GM19452 (cell line): ENCODE results near the gene CLEC17A.
"Not testable (repeated sequence)": the region's sequence is repeated elsewhere in the genome, so short reads cannot be mapped to it uniquely, and the experiment has no call there.

Experiments
- ATAC-seq: cut with Tn5 transposase; IDR thresholded peaks from one replicate; pipeline ENCODE4 v1.9.1; 2021; ENCODE audit not compliant: unreplicated experiment

CLEC17A gene

GRCh38 chr19:14582894-14583340 is at the start of gene CLEC17A:
CLEC17A (plus strand) TSS chr19:14583084; CDS start chr19:14583161, 77 bp downstream.
- ATAC-seq = no peak

DNA sequence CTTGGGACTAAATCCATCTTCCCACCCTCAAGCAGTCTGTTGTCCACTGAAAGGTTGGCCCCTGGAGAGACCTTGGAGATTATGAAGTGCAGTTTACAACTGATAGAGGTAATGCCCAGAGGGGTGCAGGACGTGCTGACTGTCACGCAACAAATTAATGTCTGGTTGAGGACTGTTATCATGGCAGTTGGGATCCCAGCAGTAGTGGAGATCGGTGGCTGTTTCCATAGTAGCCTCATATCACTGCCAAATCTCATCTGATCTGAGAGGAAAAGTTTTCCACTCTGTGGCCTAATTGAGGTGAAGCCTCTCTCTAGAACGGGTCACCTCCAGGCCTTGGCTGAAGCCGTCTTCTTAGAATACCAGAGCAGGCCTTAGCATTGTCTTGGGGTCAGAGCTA is 49.4 kb upstream of the CLEC17A start:
- ATAC-seq = no peak

- ATAC-seq = no peak
Measured at GRCh38 chr19:14536926-14537692, 45.8 kb upstream of the CLEC17A start.

- no peak for ATAC-seq
Measured at GRCh38 chr19:14540741-14541525, 42.0 kb upstream of the CLEC17A start.

DNA sequence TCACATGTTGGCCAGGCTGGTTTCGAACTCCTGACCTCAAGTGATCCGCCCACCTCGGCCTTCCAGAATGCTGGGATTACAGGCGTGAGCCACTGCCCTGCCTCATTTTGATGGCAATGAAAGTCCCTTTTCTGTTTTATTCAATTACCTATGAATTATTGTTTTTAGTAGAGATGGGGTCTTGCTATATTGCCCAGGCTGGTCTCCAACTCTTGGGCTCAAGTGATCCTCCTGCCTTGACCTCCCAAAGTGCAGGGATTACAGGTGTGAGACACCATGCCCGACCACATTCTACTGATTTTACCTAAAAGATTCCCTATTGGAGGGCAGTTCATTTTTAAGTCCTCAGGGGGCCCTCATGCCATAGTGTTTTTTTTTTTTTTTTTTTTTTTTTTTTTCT is 40.9 kb upstream of the CLEC17A start:
- ATAC-seq = not testable (repeated sequence)

- ATAC-seq = no peak
Measured at GRCh38 chr19:14542711-14543328, 40.1 kb upstream of the CLEC17A start.

DNA sequence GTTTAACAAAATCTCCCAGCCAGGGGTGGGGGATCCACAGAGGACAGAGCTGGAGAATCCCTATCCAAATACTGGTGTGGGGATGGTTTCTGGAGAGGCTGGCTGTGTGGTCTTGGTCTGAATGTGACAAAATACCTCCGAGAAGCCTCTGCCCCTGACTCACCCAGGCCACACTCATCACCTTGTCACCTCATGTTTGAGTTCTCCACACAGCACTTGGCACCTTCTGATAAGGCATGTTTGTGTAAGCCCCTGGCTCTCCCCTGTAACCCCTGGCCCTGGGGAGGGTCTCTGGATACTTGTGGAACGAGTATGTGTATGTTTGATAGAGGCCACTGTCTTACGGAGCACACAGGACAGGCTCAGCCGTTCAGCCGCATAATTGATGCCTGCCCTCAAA is 38.8 kb upstream of the CLEC17A start:
- ATAC-seq = no peak

DNA sequence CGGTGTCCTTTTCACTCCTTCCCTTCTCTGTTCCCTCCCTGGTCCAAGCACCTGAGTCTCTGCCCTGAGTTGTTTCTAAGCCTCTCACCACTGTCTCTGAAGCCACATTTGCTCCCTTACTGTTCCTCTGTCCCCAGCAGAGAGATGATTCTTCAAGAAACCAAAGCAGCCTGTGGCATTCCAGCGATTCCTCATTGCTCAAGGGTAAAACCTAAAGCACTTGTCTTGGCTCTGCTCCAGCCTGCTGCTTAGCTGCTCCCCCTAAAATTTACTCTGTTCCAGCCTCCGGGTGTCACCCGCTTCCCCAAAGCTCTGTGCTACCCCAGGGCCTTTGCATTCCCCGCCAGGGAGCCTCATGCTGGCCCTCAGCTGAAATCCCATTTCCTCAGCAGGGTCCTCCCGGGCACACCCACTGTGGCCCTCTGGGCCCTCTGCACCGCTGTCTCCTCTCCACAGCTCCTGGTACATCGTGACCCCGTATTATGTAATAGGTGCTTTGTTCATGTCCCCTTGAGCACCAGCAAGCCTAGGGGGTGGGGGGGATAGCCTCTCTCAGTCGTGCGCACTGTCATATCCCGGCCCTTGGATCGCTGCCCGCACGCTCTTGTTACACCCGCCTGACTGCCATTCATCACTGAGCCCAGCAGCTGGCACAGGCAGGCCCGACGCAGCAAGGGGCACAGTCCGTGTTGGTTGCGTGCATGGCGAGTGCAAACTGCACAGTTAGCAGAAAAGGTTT is 37.7 kb upstream of the CLEC17A start:
- ATAC-seq = no peak

GRCh38 chr19:14545716-14546082 is 37.2 kb upstream of the CLEC17A start:
- ATAC-seq = no peak

- no peak for ATAC-seq
Measured at GRCh38 chr19:14550201-14550754, 32.6 kb upstream of the CLEC17A start.

DNA sequence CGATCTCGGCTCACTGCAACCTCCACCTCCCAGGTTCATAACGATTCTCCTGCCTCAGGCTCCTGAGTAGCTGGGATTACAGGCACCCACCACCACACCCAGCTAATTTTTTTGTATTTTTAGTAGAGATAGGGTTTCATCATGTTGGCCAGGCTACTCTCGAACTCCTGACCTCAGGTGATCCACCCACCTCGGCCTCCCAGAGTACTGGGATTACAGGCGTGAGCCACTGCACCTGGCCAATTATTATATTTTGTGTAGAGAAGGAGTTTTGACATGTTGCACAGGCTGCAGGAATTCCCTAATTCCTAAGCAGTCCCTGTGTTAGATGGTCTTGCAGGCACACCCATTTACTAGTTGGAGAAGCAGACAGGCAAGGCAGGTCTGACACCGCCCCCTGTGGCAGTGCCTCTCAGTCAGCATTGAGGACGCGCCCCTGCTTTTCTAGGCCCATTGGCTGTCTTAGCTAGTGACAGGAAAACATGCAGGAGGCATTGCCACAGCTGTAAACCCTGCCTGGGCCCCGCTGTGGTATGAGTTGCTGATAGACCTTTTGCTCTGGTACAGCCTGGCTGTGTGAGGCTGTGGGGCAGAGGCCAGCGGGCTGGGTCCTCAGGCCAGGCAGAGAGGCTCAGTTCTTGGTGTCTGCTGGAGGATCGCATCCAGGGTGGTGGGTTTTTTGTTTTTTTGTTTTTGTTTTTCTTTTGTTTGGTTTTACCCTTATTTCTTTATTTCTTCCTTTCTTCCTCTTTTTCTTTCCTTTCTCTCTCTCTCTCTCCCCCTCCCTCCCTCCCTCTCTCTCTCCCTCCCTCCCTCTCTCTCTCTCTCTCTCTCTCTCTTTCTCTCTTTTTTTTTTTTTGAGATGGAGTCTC is 31.5 kb upstream of the CLEC17A start:
- ATAC-seq = not testable (repeated sequence)

GRCh38 chr19:14552006-14552360 is 30.9 kb upstream of the CLEC17A start:
- not testable (repeated sequence) for ATAC-seq

DNA sequence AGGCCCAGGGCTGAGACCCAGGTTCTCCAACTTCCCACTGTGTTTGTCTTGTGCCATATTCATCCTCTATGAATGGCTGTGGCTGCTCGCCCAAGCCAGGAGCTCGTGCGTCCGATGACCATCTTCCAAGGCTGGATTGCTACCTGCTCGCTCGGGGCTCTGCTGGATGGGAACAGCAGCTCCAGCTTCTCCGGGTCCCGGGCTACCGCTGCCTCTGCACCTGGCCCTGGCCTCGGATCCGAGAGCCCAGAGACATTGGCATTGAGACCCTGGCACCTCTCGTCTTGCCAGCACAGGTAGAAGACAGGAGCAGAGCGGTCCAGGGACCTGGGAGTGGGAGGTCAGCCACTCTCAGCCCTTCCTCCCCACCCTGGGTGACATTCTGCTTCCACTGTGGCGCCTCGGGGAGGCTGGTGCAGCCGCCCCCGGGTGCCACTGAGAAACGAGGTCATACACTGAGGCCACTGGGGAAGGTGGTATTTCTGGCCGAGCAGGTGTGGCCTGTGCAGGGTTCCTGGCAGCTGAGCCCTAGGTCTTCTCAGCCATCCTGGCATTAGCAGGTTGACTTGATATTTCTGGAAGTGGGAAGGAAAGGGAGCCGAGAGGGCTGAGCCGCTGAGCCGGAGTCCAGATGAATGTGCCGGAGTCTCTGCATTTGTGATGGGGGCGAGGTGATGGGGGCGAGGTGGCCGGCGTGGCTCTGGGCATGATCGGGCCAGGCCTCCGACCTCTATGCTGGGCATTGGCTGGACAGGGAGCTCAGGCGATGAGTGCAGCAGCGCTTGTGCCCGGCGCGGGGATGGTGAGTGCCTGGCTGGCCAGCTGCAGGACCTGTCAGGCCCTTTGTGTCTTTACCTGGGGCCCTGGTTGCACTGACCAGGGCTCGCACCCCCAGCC is 29.6 kb upstream of the CLEC17A start:
- no peak for ATAC-seq

DNA sequence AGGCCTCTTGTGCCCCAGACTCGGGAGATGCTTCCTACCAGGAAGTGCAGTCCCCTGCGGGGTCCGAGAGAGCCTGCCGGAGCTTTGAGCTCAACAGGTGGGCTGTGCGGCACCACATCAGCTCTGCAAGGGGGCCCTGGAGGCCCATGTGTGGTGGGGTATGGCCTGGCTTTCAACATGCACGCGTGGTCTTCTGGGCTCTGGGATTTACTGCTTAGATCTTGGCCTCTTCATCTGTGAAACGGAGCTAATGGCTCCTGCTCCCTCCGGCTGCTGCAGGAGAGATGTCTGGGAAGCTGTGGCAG is 29.0 kb upstream of the CLEC17A start:
- no peak for ATAC-seq

DNA sequence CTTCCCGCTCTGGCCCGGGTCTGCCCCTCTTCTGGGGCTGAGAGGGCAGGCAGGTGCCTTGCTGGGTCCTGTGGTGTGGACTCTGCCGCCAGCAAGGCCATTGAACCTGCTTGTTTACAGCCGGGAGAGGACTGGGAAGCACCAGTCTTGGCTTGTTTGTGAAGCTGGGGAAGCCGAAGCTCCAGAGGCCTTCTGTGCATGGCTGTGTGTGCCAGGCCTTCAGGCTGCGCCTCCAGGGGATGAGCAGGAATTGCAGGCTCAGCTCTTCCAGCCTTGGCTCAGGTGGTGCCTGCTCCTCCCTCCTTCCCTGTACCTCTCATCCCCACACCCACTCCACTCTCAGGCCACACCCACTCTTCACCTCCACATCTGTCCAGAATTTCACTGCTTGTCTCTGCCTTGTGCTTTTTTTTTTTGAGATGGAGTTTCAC is 28.5 kb upstream of the CLEC17A start:
- ATAC-seq = no peak

DNA sequence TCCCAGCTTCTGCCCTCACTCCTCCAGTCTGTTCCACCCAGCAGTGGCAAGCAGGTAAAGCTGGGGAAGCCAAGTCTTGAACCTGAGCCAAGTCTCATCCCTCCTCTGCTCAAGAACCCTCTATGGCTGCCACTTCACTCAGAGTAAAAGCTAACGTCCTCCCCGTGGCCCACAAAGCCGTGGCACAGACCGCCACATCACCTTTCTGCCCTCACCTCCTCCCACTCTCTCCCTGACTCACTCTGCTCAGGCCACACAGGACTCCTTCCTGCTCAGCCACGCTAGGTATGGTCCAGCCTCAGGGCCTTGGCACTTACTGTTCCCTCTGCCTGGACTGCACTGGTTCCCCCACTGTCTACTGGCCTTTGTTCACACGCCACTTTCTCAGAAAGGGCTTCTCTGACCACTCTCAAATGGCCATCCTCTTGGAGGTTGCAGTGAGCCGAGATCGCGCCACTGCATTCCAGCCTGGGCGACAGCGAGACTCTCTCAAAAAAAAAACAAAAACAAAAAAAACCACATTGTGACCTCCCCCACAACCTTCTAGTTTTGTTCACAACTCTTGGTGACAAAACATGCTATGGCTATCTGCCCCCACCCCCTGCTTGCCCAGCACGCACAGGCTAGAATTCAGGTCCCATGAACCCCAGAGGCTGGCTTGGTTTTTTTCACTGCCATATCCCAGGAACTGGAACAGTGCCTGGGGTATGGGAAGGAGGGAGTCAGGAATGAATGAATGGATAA is 26.8 kb upstream of the CLEC17A start:
- ATAC-seq = no peak

DNA sequence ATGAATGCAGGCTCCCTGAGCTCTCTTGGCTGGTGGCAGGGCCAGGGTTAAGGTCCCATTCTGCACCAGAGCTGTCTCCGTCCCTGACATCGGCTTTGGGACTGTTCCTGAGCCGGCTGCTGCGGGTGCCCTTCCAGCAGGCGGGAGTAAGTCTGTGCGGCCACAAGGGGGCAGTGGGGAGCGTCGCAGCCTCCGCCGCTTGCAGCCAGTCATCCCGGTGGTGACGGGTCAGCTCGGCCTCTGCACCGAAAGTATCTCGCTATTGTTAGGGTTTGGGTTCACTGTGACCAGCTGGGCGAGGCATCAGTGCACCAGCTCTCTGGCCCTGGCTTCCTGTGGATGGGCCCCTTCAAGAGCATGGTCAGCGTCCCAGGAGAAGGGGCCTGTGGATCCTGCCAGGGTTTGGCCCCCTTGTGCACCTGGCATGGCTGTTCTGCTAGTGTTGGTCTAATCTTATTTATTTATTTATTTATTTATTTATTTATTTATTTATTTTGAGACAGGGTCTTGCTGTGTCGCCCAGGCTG is 26.2 kb upstream of the CLEC17A start:
- no peak for ATAC-seq

- ATAC-seq = no peak
Measured at GRCh38 chr19:14558370-14559066, 24.4 kb upstream of the CLEC17A start.
